Activated CD4-positive, alpha-beta T cell treated with anti-CD3 and anti-CD28 coated beads, Interleukin-2, Interleukin-4, amounts not matched to agents 100 ng/mL and 50 ng/mL, durations not matched to agents 16 hours and 8 hours (primary cell): Measurements from ENCODE around the gene TLNRD1.

Experiments used
- DNase-seq: peaks from one replicate; pipeline ENCODE4 v3.0.0-alpha.2; 2020; ENCODE audit warnings: low spot score

Gene TLNRD1

GRCh38 chr15:81002009-81002330, 1.2 kb downstream of the TLNRD1 start:
- DNase-seq: no peak

DNA sequence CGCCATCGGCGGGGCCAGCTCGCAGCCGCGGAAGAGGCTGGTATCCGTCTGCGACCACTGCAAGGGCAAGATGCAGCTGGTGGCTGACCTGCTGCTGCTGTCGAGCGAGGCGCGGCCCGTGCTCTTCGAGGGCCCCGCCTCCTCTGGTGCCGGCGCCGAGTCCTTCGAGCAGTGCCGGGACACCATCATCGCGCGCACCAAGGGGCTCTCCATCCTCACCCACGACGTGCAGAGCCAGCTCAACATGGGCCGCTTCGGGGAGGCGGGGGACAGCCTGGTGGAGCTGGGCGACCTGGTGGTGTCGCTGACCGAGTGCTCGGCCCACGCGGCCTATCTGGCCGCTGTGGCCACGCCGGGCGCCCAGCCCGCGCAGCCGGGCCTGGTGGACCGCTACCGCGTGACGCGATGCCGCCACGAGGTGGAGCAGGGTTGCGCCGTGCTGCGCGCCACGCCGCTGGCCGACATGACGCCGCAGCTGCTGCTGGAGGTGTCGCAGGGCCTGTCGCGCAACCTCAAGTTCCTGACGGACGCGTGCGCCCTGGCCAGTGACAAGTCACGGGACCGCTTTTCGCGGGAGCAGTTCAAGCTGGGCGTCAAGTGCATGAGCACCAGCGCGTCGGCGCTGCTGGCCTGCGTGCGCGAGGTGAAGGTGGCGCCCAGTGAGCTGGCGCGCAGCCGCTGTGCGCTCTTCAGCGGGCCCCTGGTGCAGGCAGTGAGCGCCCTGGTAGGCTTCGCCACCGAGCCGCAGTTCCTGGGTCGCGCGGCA, 1.8 kb downstream of the TLNRD1 start:
- DNase-seq: no peak

- DNase-seq: no peak
Measured at GRCh38 chr15:81003097-81003350, 2.3 kb downstream of the TLNRD1 start.

- no peak for DNase-seq
Measured at GRCh38 chr15:81006124-81006523, 5.4 kb downstream of the TLNRD1 start.

DNA sequence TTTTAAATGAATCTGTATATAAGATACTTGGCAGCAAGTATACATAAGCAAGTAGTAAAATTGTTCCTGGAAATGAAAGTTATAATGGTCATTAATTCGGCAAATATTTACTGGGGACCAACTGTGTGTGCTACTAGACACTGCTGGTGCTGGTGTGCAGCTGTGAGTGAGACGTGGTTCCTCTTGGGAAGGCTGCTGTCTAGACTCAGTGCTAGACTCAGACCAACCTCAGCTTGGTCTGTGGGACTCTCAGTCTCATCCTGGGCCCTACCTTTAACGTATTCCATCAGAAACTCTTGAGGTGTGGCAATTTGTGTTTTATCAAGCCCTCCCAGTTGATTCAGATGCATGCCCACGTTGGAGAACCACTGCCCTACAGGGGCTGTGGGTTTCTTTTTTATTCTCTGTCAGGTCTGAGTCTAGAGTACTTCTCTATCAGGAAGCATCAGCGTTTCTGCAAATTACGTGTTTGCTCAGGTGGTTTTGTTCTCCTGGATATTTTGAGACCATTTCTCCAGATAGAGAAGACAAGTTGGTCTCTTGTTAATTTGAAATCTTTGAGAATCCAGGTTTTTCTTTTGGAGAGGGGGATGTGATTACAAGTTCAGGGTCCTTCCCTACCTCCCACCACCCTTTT, 6.8 kb downstream of the TLNRD1 start:
- DNase-seq: no peak

DNA sequence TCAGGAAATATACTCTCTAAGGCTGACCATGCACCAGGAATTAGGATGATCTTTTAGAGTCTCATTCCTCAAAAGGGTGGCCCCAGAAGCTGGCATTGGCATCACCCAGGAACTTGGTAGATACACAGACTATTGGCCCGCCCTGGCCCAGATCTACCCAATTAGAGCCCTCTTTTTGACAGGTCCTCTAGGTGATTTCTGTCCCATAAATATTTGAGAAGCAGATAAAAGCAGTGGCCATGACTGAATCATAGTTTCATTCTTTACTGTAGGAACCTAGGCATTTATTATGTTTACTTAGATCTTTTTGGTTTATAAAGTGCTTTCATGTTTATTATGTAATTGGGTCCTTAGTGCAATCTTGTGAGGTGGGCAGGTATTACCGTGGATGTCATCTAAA, 7.6 kb downstream of the TLNRD1 start:
- no peak for DNase-seq

- DNase-seq: no peak
Measured at GRCh38 chr15:81010086-81010485, 9.4 kb downstream of the TLNRD1 start.

GRCh38 chr15:81011593-81011992, 10.9 kb downstream of the TLNRD1 start:
- no peak for DNase-seq

DNA sequence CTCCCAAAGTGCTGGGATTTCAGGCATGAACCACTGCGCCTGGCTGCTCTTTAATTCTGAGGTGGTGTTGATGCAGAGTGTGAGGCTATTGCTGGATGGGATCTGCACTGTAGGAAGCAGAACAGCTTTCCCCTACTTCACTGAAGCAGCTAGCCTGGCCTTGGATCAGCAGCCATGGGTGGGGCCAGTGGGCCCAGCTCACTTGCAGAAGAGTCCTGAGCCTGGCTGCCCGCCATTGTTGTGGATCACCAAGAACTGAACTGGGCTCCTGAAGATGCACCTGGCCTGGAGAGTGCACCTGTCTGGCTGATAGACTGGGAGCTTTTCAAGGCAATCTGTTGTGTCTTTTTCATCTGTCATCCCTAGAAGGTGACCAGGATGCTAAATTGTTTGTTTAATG, 11.9 kb downstream of the TLNRD1 start:
- no peak for DNase-seq

DNA sequence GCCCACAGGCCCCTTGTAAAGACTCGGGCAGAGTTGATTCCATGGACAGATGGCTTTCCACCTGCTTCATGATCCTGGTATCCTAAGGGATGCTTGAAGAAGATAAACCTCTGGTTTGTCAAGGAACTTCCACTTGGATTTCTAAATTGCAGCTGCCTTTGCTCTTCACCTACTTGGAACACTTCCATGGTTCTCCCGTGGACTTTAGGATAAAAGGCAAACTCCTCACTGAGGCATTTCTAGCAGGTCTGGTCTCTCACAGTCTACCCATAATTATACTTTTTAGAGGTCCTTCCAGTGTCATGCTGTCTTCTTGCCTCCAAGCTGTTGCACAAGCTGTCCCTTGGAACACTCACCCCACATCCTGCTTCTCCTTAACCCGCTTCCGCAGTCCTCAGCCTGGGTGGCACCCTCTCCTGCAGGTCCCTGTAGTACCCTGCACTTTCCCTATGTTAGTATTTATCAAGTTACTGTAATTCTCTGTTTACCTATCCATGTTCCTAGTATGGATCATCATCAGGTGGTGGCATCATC, 12.7 kb downstream of the TLNRD1 start:
- no peak for DNase-seq

DNA sequence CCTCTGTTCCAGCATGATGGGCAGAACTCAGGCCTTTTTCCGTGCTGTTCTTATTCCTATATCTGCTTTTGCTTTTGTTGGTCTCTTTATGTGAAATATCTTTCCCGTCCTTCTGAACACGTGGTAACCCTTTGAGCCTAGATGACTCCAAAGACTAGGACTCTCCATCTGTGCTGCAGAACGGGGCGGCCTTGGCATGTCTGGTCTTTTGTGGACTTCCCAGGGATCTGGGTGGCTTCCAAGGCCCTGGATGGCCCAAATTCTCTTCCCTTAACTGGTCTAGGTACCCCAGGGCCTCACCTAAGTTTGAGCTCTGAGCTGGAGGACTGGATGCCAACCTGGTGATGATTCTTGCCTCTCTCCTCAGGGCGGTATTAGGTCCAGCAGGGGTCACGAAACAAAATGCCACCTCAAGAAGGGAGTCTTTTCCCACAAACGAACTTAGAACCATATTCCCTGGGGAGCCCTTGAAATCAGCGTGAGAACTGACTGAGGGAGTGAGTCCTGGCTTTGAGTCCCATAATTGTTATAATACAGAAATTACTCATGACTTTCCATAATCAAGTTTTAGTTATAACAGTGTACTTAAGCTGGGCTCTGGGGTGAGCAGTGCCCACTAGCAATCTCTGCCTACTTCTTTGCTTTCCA, 13.8 kb downstream of the TLNRD1 start:
- DNase-seq: no peak

GRCh38 chr15:81015621-81016488, 15.1 kb downstream of the TLNRD1 start:
- DNase-seq: no peak

- no peak for DNase-seq
Measured at GRCh38 chr15:81016489-81017068, 15.9 kb downstream of the TLNRD1 start.

DNA sequence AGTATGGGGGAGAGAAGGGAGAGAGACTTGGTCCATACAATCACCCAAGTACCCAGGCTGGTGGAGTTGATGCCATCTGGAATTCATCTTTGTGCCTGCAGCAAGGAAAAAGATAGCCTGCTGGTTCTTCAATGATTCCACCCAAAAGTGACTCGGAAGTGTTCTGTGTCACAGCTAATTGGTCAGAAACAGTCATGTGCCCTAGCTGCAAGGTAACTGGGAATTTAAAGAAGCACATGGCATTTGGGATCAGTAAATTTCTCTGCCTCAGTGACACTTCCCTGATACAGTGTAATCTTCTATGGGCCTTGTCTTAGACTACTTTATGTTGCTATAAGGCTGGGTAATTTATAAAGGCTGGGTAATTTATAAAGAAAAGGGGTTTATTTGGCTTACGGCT, 17.5 kb downstream of the TLNRD1 start:
- DNase-seq: no peak

DNA sequence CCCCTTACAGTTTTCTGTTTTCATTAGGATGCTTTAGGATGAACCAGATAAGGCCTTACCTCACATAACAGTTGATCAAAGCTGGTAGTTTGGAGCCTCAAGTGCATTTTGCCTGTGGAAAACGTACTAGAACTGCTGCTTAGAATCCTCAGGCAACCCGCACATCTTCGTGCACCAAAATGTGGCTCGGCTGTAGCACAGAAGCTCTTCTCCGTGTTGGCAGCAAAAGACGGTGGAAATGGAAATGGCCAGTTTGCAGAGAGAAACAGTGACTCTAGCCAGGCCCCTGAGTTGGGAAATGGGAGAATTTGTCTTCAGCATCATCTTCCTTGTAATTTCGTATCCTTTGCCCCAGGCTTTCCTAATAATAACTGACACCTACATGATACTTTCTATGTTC, 20.6 kb downstream of the TLNRD1 start:
- no peak for DNase-seq

- DNase-seq: peak; percentile 93
Measured at GRCh38 chr15:81023483-81024264, 23.0 kb downstream of the TLNRD1 start.

- peak; percentile 17 for DNase-seq
Measured at GRCh38 chr15:81024265-81024872, 23.6 kb downstream of the TLNRD1 start.

GRCh38 chr15:81024936-81025335, 24.2 kb downstream of the TLNRD1 start:
- DNase-seq: no peak

- DNase-seq: no peak
Measured at GRCh38 chr15:81025721-81026370, 25.1 kb downstream of the TLNRD1 start.

GRCh38 chr15:81026836-81027599, 26.3 kb downstream of the TLNRD1 start:
- DNase-seq: no peak
